GM12878 (cell line): Measurements from ENCODE around the gene JADE2. TPM values are rescaled to one million over a fixed set of nuclear protein-coding genes. Genes with fewer than 3 reads are reported as not detected.
A peak's percentile ranks its signal among the peaks of the same experiment; 100 is the strongest.

ENCODE experiments used
- ATAC-seq: fragments of 200-7000 bp; cut with Tn5 transposase; 3 replicates; pipeline ENCODE4 v1.9.1; 2020; ENCODE audit warnings: mild to moderate bottlenecking, moderate library complexity
- BruUV-seq: library from RNA; stranded (reverse); fragments of 400-500 nt; replicated peaks from 2 replicates; lab custom pipeline; 2021; lab: Mats Ljungman, UMichigan
- CTCF ChIA-PET: fragments of 300-600 bp; sonication (Branson Sonifier 250); formaldehyde crosslinking; extraction: SDS; loops from one replicate; lab custom pipeline; 2021; ENCODE audit warnings: inconsistent platforms; lab: Yijun Ruan, JAX
- POLR2A ChIA-PET: fragments of 350-600 bp; formaldehyde crosslinking; extraction: SDS; loops from one replicate; lab custom pipeline; 2021; ENCODE audit warnings: inconsistent platforms; lab: Charles Lee
- RAD21 ChIA-PET: fragments of 300-600 bp; sonication (Branson Sonifier 250); formaldehyde crosslinking; loops from one replicate; lab custom pipeline; 2023; ENCODE audit warnings: antibody characterized with exemption; ENCODE audit not compliant: unreplicated experiment; lab: Charles Lee
- SMC1A ChIA-PET: fragments of 300-600 bp; sonication (Branson Sonifier 250); formaldehyde crosslinking; loops from one replicate; lab custom pipeline; 2023; ENCODE audit not compliant: unreplicated experiment, uncharacterized antibody; lab: Charles Lee
- DNase-seq: peaks from one replicate; pipeline ENCODE4 v3.0.0-alpha.2; 2011; ENCODE audit warnings: low read depth, low spot score
- FAIRE-seq: peaks from 3 replicates; lab custom pipeline; 2011; peaks lifted over from hg19 to GRCh38; lab: Jason Lieb, UNC
- H2AFZ ChIP-seq: 2 replicates; pipeline ENCODE4 v1.6.0; 2011; ENCODE audit warnings: low read depth, low read length, control low read depth; ENCODE audit not compliant: control insufficient read depth
- H3K27ac ChIP-seq: 2 replicates; pipeline ENCODE4 v1.5.1; 2011; ENCODE audit warnings: control low read depth; ENCODE audit not compliant: control insufficient read depth, insufficient read depth
- H3K27me3 ChIP-seq, 2 experiments: replicated peaks in 1 of 2; 2 replicates each; pipeline versions ENCODE4 v1.6.0 to v1.6.1; 2011; ENCODE audit warnings: low read length in 1 of 2; ENCODE audit not compliant: control insufficient read depth in 2 of 2, insufficient read depth in 2 of 2
- H3K36me3 ChIP-seq, 2 experiments: 2 replicates each; pipeline ENCODE4 v1.5.1; 2011; ENCODE audit warnings: low read length in 1 of 2; ENCODE audit not compliant: control insufficient read depth in 2 of 2, insufficient read depth in 2 of 2
- H3K4me1 ChIP-seq: 2 replicates; pipeline ENCODE4 v1.6.1; 2011; ENCODE audit warnings: mild to moderate bottlenecking, low read length, moderate library complexity, mixed read lengths; ENCODE audit not compliant: control insufficient read depth, insufficient read depth
- H3K4me2 ChIP-seq: 2 replicates; pipeline ENCODE4 v1.6.0; 2011; ENCODE audit warnings: control low read depth; ENCODE audit not compliant: control insufficient read depth, insufficient read depth
- H3K4me3 ChIP-seq: fragments of 200-600 bp; sonication (generic); 2 replicates; pipeline ENCODE4 v1.5.1; 2016
- H3K79me2 ChIP-seq: 2 replicates; pipeline ENCODE4 v1.6.0; 2011; ENCODE audit warnings: low read length; ENCODE audit not compliant: control insufficient read depth, insufficient read depth
- H3K9ac ChIP-seq: 2 replicates; pipeline ENCODE4 v1.8.0; 2011; ENCODE audit warnings: low read length, control low read depth, mixed read lengths; ENCODE audit not compliant: control insufficient read depth, insufficient read depth
- H3K9me3 ChIP-seq: replicated peaks from 3 replicates; pipeline ENCODE4 v1.5.1; 2011; ENCODE audit warnings: mild to moderate bottlenecking, low read length; ENCODE audit not compliant: control insufficient read depth, insufficient read depth
- H4K20me1 ChIP-seq: 2 replicates; pipeline ENCODE4 v1.6.0; 2011; ENCODE audit not compliant: control insufficient read depth, insufficient read depth
- BACH1 ChIP-seq: fragments of 450-650 bp; IDR thresholded peaks from 2 replicates; pipeline ENCODE4 v1.6.1; 2017; ENCODE audit warnings: mild to moderate bottlenecking, borderline replicate concordance
- CHD2 ChIP-seq: IDR thresholded peaks from 2 replicates; pipeline ENCODE4 v1.6.1; 2011; ENCODE audit warnings: low read depth, low read length, improper control_type of control experiment, borderline replicate concordance
- HDAC2 ChIP-seq: fragments of 200-600 bp; sonication (generic); IDR thresholded peaks from 2 replicates; pipeline ENCODE4 v1.6.1; 2017
- HDAC6 ChIP-seq: fragments of 200-600 bp; sonication (generic); IDR thresholded peaks from one replicate; pipeline ENCODE4 v1.8.0; 2017; ENCODE audit warnings: antibody characterized with exemption; ENCODE audit not compliant: unreplicated experiment
- HDGF ChIP-seq: fragments of 450-650 bp; IDR thresholded peaks from 2 replicates; pipeline ENCODE4 v1.6.1; 2016; ENCODE audit warnings: antibody characterized with exemption
- IKZF1 ChIP-seq: fragments of 450-650 bp; conservative IDR thresholded peaks from 2 replicates; pipeline ENCODE4 v1.6.1; 2017; ENCODE audit warnings: antibody characterized with exemption, mild to moderate bottlenecking
- JUND ChIP-seq: IDR thresholded peaks from 2 replicates; pipeline ENCODE4 v1.6.1; 2012; ENCODE audit warnings: low read depth, mild to moderate bottlenecking, low read length, improper control_type of control experiment, moderate library complexity
- NFIC ChIP-seq: IDR thresholded peaks from 2 replicates; pipeline ENCODE4 v1.6.1; 2012; ENCODE audit warnings: low read depth, mild to moderate bottlenecking, inconsistent platforms, low read length, moderate library complexity
- NFXL1 ChIP-seq: fragments of 450-650 bp; IDR thresholded peaks from 2 replicates; pipeline ENCODE4 v1.6.1; 2017; ENCODE audit warnings: antibody characterized with exemption, mild to moderate bottlenecking, borderline replicate concordance
- PML ChIP-seq: IDR thresholded peaks from 2 replicates; pipeline ENCODE4 v1.6.1; 2012; ENCODE audit warnings: low read length, inconsistent platforms
- POU2F2 ChIP-seq: IDR thresholded peaks from 3 replicates; pipeline ENCODE4 v1.6.1; 2011; ENCODE audit warnings: low read depth, mild to moderate bottlenecking, low read length, borderline replicate concordance
- PRDM15 ChIP-seq: fragments of 450-650 bp; formaldehyde crosslinking; IDR thresholded peaks from 2 replicates; pipeline ENCODE4 v1.4.0; 2020; ENCODE audit warnings: mild to moderate bottlenecking, moderate library complexity
- RUNX3 ChIP-seq: IDR thresholded peaks from 2 replicates; pipeline ENCODE4 v1.6.1; 2012; ENCODE audit warnings: low read length, inconsistent platforms
- SMARCA5 ChIP-seq: fragments of 450-650 bp; IDR thresholded peaks from 2 replicates; pipeline ENCODE4 v1.6.1; 2017; ENCODE audit warnings: mild to moderate bottlenecking
- SPI1 ChIP-seq: IDR thresholded peaks from 2 replicates; pipeline ENCODE4 v1.6.1; 2011; ENCODE audit warnings: low read depth, mild to moderate bottlenecking, low read length, moderate library complexity, borderline replicate concordance; ENCODE audit not compliant: insufficient read depth
- SUPT20H ChIP-seq: IDR thresholded peaks from 2 replicates; pipeline ENCODE4 v1.6.1; 2011; ENCODE audit warnings: low read depth, mild to moderate bottlenecking, low read length, moderate library complexity, borderline replicate concordance; ENCODE audit not compliant: control insufficient read depth
- WRNIP1 ChIP-seq: IDR thresholded peaks from 2 replicates; pipeline ENCODE4 v1.6.1; 2011; ENCODE audit warnings: low read depth, low read length, improper control_type of control experiment, borderline replicate concordance
- YBX1 ChIP-seq: fragments of 450-650 bp; IDR thresholded peaks from 2 replicates; pipeline ENCODE4 v1.6.1; 2016; ENCODE audit warnings: antibody characterized with exemption
- ZNF207 ChIP-seq: fragments of 450-650 bp; IDR thresholded peaks from 2 replicates; pipeline ENCODE4 v1.6.1; 2014; ENCODE audit warnings: antibody characterized with exemption, mild to moderate bottlenecking, borderline replicate concordance
- WGBS: methylation state at CpG from one replicate; pipeline ENCODE4 v1.1.6; 2016; ENCODE audit warnings: low lambda C conversion rate; ENCODE audit not compliant: insufficient replicate concordance, insufficient coverage; ENCODE audit errors: missing lambda C conversion rate; 5-methylcytosine and 5-hydroxymethylcytosine counted together
- in situ Hi-C: fragments of 300-500 bp; cut with MboI; formaldehyde crosslinking; loops from 9 replicates; pipeline ENCODE4 v1.14.3; 2018; ENCODE audit warnings: mixed read lengths
- intact Hi-C: fragments of 100-400 bp; cut with micrococcal nuclease; formaldehyde crosslinking; loops from one replicate; pipeline ENCODE4 v1.14.2; 2022; ENCODE audit not compliant: unreplicated experiment
- polyA plus RNA-seq, 11 experiments: library from polyadenylated mRNA; depleted of rRNA in 4 of 11; unstranded in 6 of 11; stranded (reverse) in 5 of 11; fragments of >200 nt; fragmentation: Nextera tagmentation in 4 of 11; fragmentation: Illumina TruSeq in 1 of 11; extraction: Ambion mirVana in 4 of 11; extraction: Trizol in 1 of 11; gene quantifications; 1 replicate in 1 of 11; 2 replicates in 10 of 11; pipeline versions ENCODE4 v1.2.1 to v1.2.3, GENCODE V29; 2011 to 2016; ENCODE audit warnings: inconsistent platforms in 2 of 11, missing spikeins in 2 of 11, low read depth in 1 of 11
- total RNA-seq, 4 experiments: library from RNA; depleted of rRNA in 3 of 4; stranded (reverse); fragments of >200 nt in 3 of 4; fragmentation: Illumina TruSeq in 1 of 4; extraction: Trizol in 1 of 4; gene quantifications; 2 replicates each; pipeline versions ENCODE4 v1.2.1 to v1.2.3, GENCODE V29; 2013 to 2021

JADE2 gene
- total and polyA plus RNA-seq, 10 of the 15 experiments (the other 5 are each of a cell fraction or from before 2014, with no cell fraction given): 1.5 to 67.0 (median 22.4) TPM

GRCh38 chr5:134590992-134591659 lies 65.7 kb downstream of the JADE2 start (continued):
- no peak for TF ChIP-seq PRDM15 (CRISPR knock-in tag)
- TF ChIP-seq NFIC: no peak
- no peak for TF ChIP-seq JUND

GRCh38 chr5:134592141-134592746 lies 66.8 kb downstream of the JADE2 start:
- no peaks in the 10 kb centered on the region for H4K20me1 ChIP-seq
- peaks cover 28% of the 10 kb centered on the region for H3K4me1 ChIP-seq
- no peaks in the 10 kb centered on the region; the same call in 2 of the 3 replicates for H3K9me3 ChIP-seq
- ChIA-PET CTCF (interaction anchor here (0.7 to 1.4 kb wide), 6 partner anchors 10 to 378 kb away, joined by 3 to 4 read pairs (median 3); no protein-coding TSS in a partner anchor), SMC1A (interaction anchor here (0.7 to 2.1 kb wide), 12 partner anchors 10 to 339 kb away, joined by 3 to 9 read pairs (median 3); partner anchors contain the start of gene CAMLG), POLR2A (interaction anchor here (0.6 to 1.5 kb wide), 6 partner anchors 12 to 148 kb away, joined by 3 to 7 read pairs (median 4); partner anchors contain the start of gene CAMLG), RAD21 (interaction anchor here (0.9 to 3.7 kb wide), 7 partner anchors 12 to 288 kb away, joined by 3 to 17 read pairs (median 4); partner anchors contain the start of genes DDX46 and SEC24A)
- no TSS peak for BruUV-seq
- no peak overlapping the region for H3K9ac ChIP-seq
- intact Hi-C loops: loop anchor here (5.0 kb wide), 1 partner anchor 55 kb away; the partner anchor contains the start of gene SEC24A
- H3K36me3 ChIP-seq: no peaks in the 10 kb centered on the region
- peak overlapping the region; percentile 31; the same call in 1 of the 2 replicates for H3K27ac ChIP-seq
- ATAC-seq (peak; percentile 69), DNase-seq (no peak), FAIRE-seq (no peak)
- H3K79me2 ChIP-seq: no peaks in the 10 kb centered on the region
- no peak overlapping the region for H3K4me3 ChIP-seq
- H2AFZ ChIP-seq: peak overlapping the region; percentile 74
- in situ Hi-C loops: no loop called here
- no peaks in the 10 kb centered on the region for H3K27me3 ChIP-seq
- WGBS: 41% methylated on average over 7 of the region's 7 CpGs
- H3K4me2 ChIP-seq: 0 out of 2 replicates have a peak overlapping the region, but pooled peaks have one; percentile 53
- no peak for TF ChIP-seq NFXL1
- TF ChIP-seq IKZF1: no peak; the same call in 1 of the 2 replicates
- TF ChIP-seq HDGF: no peak
- TF ChIP-seq SPI1: no peak
- no peak for TF ChIP-seq PML
- peak; percentile 67 for TF ChIP-seq RUNX3
- no peak for TF ChIP-seq SUPT20H
- TF ChIP-seq YBX1: no peak
- no peak for TF ChIP-seq SMARCA5
- peak; percentile 83 for TF ChIP-seq BACH1
- TF ChIP-seq HDAC2: no peak
- no peak for TF ChIP-seq POU2F2
- TF ChIP-seq ZNF207: no peak
- no peak for TF ChIP-seq WRNIP1
- TF ChIP-seq CHD2: peak; percentile 34; the same call in 1 of the 2 replicates
- no peak for TF ChIP-seq HDAC6
